Loucy (cell line): Measurements from ENCODE around the gene SOCS6.

Source experiments
- H2AFZ ChIP-seq: fragments of 200-600 bp; sonication (generic); 2 replicates; pipeline ENCODE4 v1.6.0; 2016; ENCODE audit warnings: antibody characterized with exemption, mild to moderate bottlenecking, low read length, moderate library complexity
- H3F3A ChIP-seq: fragments of 200-600 bp; 2 replicates; pipeline ENCODE4 v1.6.0; 2016; ENCODE audit warnings: antibody characterized with exemption, low read depth, mild to moderate bottlenecking
- H3K27me3 ChIP-seq: fragments of 200-600 bp; sonication (generic); 2 replicates; pipeline ENCODE4 v1.6.1; 2014; ENCODE audit warnings: low read length, mild to moderate bottlenecking; ENCODE audit not compliant: insufficient read depth, poor library complexity, severe bottlenecking
- H3K36me3 ChIP-seq: fragments of 200-600 bp; sonication (generic); 2 replicates; pipeline ENCODE4 v1.6.1; 2016; ENCODE audit warnings: low read length; ENCODE audit not compliant: insufficient read depth
- H3K4me1 ChIP-seq: fragments of 200-600 bp; sonication (generic); 2 replicates; pipeline ENCODE4 v1.5.1; 2014; ENCODE audit warnings: low read length, mild to moderate bottlenecking; ENCODE audit not compliant: insufficient read depth, poor library complexity, severe bottlenecking
- H3K4me2 ChIP-seq: fragments of 200-600 bp; sonication (generic); 2 replicates; pipeline ENCODE4 v1.6.0; 2014; ENCODE audit warnings: antibody characterized with exemption, low read length, low read depth, mild to moderate bottlenecking; ENCODE audit not compliant: poor library complexity, severe bottlenecking
- H3K4me3 ChIP-seq: fragments of 200-600 bp; sonication (generic); 2 replicates; pipeline ENCODE4 v1.5.1; 2014; ENCODE audit warnings: low read length, mild to moderate bottlenecking, mixed read lengths; ENCODE audit not compliant: poor library complexity, severe bottlenecking
- H3K79me2 ChIP-seq: fragments of 200-600 bp; sonication (generic); 2 replicates; pipeline ENCODE4 v1.6.1; 2014; ENCODE audit warnings: low read length; ENCODE audit not compliant: insufficient read depth
- H3K9ac ChIP-seq: fragments of 200-600 bp; sonication (generic); 2 replicates; pipeline ENCODE4 v1.6.0; 2014; ENCODE audit warnings: mild to moderate bottlenecking, low read depth, low read length, moderate library complexity; ENCODE audit not compliant: poor library complexity, severe bottlenecking
- H3K9me2 ChIP-seq: fragments of 200-600 bp; sonication (generic); replicated peaks from 2 replicates; pipeline ENCODE4 v1.6.1; 2016; ENCODE audit warnings: low read depth, low read length, mixed read lengths
- H3K9me3 ChIP-seq: fragments of 200-600 bp; sonication (generic); 2 replicates; pipeline ENCODE4 v1.6.1; 2014; ENCODE audit warnings: mild to moderate bottlenecking, antibody characterized with exemption, low read length, low read depth; ENCODE audit not compliant: insufficient read depth
- H4K20me1 ChIP-seq: fragments of 200-600 bp; sonication (generic); 2 replicates; pipeline ENCODE4 v1.6.0; 2014; ENCODE audit warnings: antibody characterized with exemption, low read length, mild to moderate bottlenecking; ENCODE audit not compliant: insufficient read depth, poor library complexity, severe bottlenecking
- CTCF ChIP-seq: fragments of 200-600 bp; sonication (generic); conservative IDR thresholded peaks from 2 replicates; pipeline ENCODE4 v1.5.1; 2014; ENCODE audit warnings: mild to moderate bottlenecking, antibody characterized with exemption, low read length
- EZH2phosphoT487 ChIP-seq: fragments of 200-600 bp; IDR thresholded peaks from 2 replicates; pipeline ENCODE4 v1.6.1; 2018; ENCODE audit warnings: antibody characterized with exemption, mild to moderate bottlenecking, moderate library complexity, borderline replicate concordance

Gene SOCS6

GRCh38 chr18:70288171-70288850, 534 bp upstream of the SOCS6 start:
- H3K79me2 ChIP-seq = no peaks in the 10 kb centered on the region
- H3K9me2 ChIP-seq = no peaks in the 10 kb centered on the region
- H3K9me3 ChIP-seq = no peaks in the 10 kb centered on the region
- H3K9ac ChIP-seq = no peak overlapping the region
- no peaks in the 10 kb centered on the region for H3K36me3 ChIP-seq
- H3K27me3 ChIP-seq = no peaks in the 10 kb centered on the region
- no peaks in the 10 kb centered on the region for H3K4me1 ChIP-seq
- no peaks in the 10 kb centered on the region for H3F3A ChIP-seq
- no peaks in the 10 kb centered on the region for H4K20me1 ChIP-seq
- H3K4me2 ChIP-seq = no peak overlapping the region
- H3K4me3 ChIP-seq = no peak overlapping the region
- no peak overlapping the region for H2AFZ ChIP-seq
- TF ChIP-seq EZH2phosphoT487 (no peak), CTCF (no peak)

DNA sequence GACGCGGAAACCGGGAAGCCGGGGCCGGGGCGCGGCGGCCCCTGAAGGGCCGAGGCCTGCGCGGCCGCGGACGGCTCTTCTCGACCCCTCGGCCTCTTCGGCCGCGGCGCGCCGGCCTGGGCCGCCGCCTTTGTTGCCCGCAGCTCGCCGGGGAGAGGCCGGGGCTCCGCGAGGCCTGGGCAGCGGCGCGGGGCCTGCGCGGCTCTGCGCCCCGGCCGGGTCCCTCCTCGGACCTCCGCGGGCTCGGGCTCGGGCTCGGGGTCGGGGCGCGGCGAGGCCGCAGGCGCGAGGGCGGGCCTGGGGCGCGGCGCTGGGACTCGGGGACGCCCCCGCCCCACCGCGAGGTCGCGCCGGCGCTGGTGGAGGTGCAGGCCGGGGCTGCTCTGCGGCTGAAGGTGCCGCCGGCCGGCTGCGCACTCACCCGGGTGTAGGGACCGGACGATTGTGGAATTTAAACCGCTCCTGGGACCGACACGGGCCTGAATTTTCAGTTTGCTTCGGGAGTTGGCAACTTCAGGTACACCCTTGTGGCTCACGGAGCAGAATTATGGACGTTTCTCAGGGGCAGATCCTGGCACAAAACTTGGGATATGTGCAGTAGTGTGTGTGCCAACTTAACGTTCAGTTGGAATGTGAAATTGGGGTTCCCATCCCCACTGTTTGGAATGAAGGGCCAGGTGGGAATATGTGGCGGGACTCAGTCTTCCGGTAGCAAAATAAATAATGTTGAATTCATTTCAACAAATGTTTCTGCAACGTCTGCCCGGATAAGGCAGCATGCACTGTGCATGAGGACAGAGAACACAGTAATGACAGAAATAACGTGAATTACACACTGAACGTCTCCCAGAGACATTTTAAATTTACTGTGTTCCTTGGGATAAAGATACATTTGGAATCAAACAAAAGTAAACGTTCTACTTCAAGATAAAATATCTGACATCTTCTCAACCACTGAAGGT, 787 bp downstream of the SOCS6 start:
- Histone ChIP-seq H2AFZ (no peak overlapping the region), H4K20me1 (no peaks in the 10 kb centered on the region), H3K9me3 (no peaks in the 10 kb centered on the region), H3K27me3 (no peaks in the 10 kb centered on the region), H3K4me2 (no peak overlapping the region), H3K79me2 (no peaks in the 10 kb centered on the region), H3K36me3 (no peaks in the 10 kb centered on the region), H3K4me1 (no peaks in the 10 kb centered on the region), H3K4me3 (no peak overlapping the region), H3F3A (no peaks in the 10 kb centered on the region), H3K9me2 (no peaks in the 10 kb centered on the region), H3K9ac (no peak overlapping the region)
- TF ChIP-seq EZH2phosphoT487 = no peak
- no peak for TF ChIP-seq CTCF

DNA sequence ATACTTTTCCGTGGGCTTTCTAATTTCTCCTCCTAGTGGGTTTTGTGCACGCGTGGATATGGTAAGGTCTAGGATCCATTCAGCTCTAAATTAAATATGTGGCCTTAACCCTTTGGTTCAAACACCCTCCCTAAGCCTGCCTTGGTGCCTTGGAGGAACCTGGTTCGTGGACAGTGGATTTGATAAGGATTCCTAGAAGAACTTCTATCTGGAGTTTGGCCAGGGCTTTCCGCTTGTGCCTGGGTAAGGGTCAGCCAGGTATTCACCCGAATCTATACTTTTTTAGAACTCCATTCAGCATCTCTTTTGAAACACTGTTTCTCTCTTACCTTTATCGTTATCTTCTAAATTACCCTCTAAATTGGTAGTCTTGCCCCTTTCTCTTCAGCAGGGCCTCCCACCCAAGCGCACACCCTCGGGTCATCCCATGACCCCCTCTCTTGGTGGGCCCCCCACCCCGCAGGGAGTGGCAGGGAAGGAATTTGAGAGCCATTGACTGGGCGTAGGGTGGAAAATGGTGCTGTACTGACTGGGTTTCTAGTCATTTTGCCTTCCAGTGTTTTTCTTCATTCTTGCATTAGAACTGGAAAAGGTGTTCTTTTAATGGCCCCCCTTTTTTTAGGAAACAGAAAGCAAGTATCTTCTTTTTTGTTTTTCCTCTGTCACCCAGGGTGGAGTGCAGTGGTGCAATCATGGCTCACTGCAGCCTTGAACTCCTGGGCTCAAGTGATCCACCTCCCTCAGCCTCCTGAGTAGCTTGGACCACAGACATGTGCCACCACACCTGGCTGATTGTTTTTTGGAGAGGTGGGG, 1.8 kb downstream of the SOCS6 start:
- H3K9me3 ChIP-seq = no peaks in the 10 kb centered on the region
- no peaks in the 10 kb centered on the region for H3K79me2 ChIP-seq
- no peak overlapping the region for H3K9ac ChIP-seq
- no peaks in the 10 kb centered on the region for H3F3A ChIP-seq
- no peaks in the 10 kb centered on the region for H3K36me3 ChIP-seq
- H3K4me3 ChIP-seq = no peak overlapping the region
- no peaks in the 10 kb centered on the region for H4K20me1 ChIP-seq
- no peaks in the 10 kb centered on the region for H3K4me1 ChIP-seq
- no peak overlapping the region for H3K4me2 ChIP-seq
- no peaks in the 10 kb centered on the region for H3K9me2 ChIP-seq
- H2AFZ ChIP-seq = no peak overlapping the region
- H3K27me3 ChIP-seq = no peaks in the 10 kb centered on the region
- TF ChIP-seq EZH2phosphoT487 = no peak
- TF ChIP-seq CTCF = no peak
